ENCODE measurements around the gene SLC12A4.
A peak's percentile ranks its signal among the peaks of the same experiment; 100 is the strongest.

SLC12A4 gene

DNA sequence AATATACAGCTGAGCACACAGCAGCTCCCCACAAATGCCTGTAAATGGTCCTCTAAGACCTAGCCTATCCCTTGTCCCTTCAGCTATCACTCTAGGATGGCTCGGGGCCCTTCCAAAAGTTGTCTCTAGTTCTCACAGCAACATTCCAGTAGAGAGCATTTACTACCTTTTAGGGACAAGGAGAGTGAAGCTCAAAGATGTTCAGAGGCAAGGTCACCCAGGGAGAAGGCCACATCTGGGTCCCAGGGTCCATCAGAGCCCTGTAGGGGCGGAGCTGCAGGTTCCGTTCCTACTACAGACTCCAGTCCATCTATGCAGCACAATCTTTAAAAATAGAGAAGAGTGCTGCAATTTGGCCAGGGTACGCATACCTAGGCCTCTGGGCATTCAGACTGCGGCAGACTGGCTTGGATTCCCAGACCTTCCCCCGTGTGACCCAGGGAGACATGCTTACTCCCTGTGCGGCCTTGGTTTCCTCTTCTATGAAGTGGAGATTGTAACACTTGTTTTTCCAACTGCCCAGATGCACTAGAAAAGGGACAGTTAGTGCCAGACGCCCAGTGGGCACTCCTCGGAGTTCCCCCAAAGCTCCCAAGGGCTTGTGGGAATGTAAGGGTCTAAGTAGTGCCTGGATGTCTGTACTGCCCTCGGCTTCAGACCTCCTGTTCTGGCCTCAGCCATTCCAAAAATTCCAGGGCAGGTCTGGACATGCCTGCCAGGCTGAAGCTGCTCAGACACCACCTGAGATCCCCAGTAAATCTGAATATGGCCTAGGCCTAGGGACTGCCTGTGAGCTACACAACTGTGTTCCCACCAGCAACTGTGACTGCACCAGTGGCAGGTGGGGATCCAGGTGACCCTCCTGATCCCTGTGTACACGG, 2.5 kb downstream of the SLC12A4 start:
- no peak overlapping the region for H3K4me3 Mint-ChIP-seq
- ATAC-seq (replicated peaks; ENCODE audit: extremely low read depth, poor library complexity, severe bottlenecking) (no peak), DNase-seq (ENCODE audit: low spot score in 2 of 2) (no peak)
- H3K27ac Mint-ChIP-seq (ENCODE audit: low read depth) = no peak overlapping the region
- H3K4me1 Mint-ChIP-seq = peaks cover 39% of the 10 kb centered on the region
- H3K9me3 Mint-ChIP-seq = no peaks in the 10 kb centered on the region
- no peaks in the 10 kb centered on the region for H3K27me3 Mint-ChIP-seq
- H3K36me3 Mint-ChIP-seq (ENCODE audit: insufficient read depth) = peaks cover 9% of the 10 kb centered on the region

DNA sequence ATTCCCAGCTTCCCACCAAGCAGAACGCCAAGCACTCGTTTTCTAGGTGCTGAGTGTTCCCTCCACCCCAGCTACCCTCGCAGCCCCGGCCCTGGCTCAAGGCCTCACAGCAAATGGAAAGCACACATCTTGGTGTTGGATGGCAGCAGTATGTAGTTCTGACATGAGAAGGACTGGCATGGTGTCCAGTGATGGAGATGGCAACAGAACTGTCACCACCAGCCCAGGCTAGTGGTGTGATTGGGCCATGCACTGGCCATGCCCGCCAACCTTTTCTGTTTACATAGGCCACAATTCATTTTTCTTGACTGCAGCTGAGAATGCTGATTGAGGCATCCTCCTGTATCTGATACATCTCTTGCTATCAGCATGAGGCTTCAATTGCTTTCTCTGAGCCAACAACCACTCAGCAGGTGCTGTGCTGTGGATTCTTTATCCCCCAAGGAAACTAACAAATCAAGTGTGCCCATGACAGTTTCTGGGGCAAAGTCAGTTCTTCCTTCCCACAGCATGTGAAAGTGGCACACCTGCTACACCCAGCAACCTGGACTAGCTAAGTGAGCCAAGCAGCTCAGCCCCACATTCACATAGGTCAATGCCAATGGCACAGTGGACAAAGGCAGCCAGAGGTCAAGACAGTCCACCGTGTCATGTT, 3.8 kb downstream of the SLC12A4 start:
- H3K27me3 Mint-ChIP-seq = no peaks in the 10 kb centered on the region
- no peak for ATAC-seq (replicated peaks; ENCODE audit: extremely low read depth, poor library complexity, severe bottlenecking)
- H3K4me3 Mint-ChIP-seq = no peak overlapping the region

GRCh38 chr16:67963662-67964321, 4.6 kb downstream of the SLC12A4 start:
- H3K27ac Mint-ChIP-seq (ENCODE audit: low read depth) = no peak overlapping the region
- no peaks in the 10 kb centered on the region for H3K9me3 Mint-ChIP-seq
- H3K27me3 Mint-ChIP-seq = no peaks in the 10 kb centered on the region
- peaks cover 6% of the 10 kb centered on the region for H3K36me3 Mint-ChIP-seq (ENCODE audit: insufficient read depth)
- H3K4me3 Mint-ChIP-seq = no peak overlapping the region
- DNase-seq (ENCODE audit: low spot score in 2 of 2) (no peak), ATAC-seq (replicated peaks; ENCODE audit: extremely low read depth, poor library complexity, severe bottlenecking) (no peak)
- peaks cover 27% of the 10 kb centered on the region for H3K4me1 Mint-ChIP-seq

More for the DNA sequence above, 3.8 kb downstream of the SLC12A4 start:
- no peak for DNase-seq (ENCODE audit: low spot score in 2 of 2)
- Mint-ChIP-seq H3K9me3 (no peaks in the 10 kb centered on the region), H3K36me3 (ENCODE audit: insufficient read depth) (peaks cover 7% of the 10 kb centered on the region), H3K27ac (ENCODE audit: low read depth) (no peak overlapping the region), H3K4me1 (peaks cover 35% of the 10 kb centered on the region)

GRCh38 chr16:67963292-67963661, 5.2 kb downstream of the SLC12A4 start:
- H3K9me3 Mint-ChIP-seq = no peaks in the 10 kb centered on the region
- peaks cover 6% of the 10 kb centered on the region for H3K36me3 Mint-ChIP-seq (ENCODE audit: insufficient read depth)
- no peak overlapping the region for H3K4me3 Mint-ChIP-seq
- peaks cover 27% of the 10 kb centered on the region for H3K4me1 Mint-ChIP-seq
- no peak for ATAC-seq (replicated peaks; ENCODE audit: extremely low read depth, poor library complexity, severe bottlenecking)
- DNase-seq (ENCODE audit: low spot score in 2 of 2) = no peak
- no peak overlapping the region for H3K27ac Mint-ChIP-seq (ENCODE audit: low read depth)
- H3K27me3 Mint-ChIP-seq = no peaks in the 10 kb centered on the region

DNA sequence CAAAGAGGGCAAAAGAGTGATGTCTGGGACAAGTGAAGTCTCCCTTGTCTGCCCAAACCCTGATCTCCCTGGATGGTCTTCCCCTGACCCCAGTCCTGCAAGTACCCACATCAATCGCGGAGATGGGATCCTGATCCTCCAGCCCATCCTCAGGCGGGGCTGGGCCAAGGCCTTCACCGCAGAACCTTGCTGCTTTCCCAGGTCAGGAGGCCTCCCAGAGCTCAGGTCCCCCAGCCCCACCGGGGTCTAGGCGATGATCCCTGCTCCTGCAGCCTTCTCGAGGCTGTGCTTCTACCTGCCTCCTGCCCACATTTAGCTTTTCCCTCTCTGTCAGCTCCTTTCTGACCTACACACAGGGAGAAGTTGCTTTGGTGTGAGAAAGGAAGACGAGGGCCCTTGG, 6.3 kb downstream of the SLC12A4 start:
- ATAC-seq (replicated peaks; ENCODE audit: extremely low read depth, poor library complexity, severe bottlenecking) = no peak
- no peak overlapping the region for H3K27ac Mint-ChIP-seq (ENCODE audit: low read depth)

GRCh38 chr16:67961551-67961957, 6.9 kb downstream of the SLC12A4 start:
- Mint-ChIP-seq H3K4me3 (no peak overlapping the region), H3K9me3 (no peaks in the 10 kb centered on the region), H3K27me3 (no peaks in the 10 kb centered on the region), H3K27ac (ENCODE audit: low read depth) (no peak overlapping the region), H3K36me3 (ENCODE audit: insufficient read depth) (peaks cover 3% of the 10 kb centered on the region), H3K4me1 (peaks cover 12% of the 10 kb centered on the region)
- no peak for ATAC-seq (replicated peaks; ENCODE audit: extremely low read depth, poor library complexity, severe bottlenecking)
- no peak for DNase-seq (ENCODE audit: low spot score in 2 of 2)

More for the DNA sequence above, 6.3 kb downstream of the SLC12A4 start:
- DNase-seq (ENCODE audit: low spot score in 2 of 2) = no peak
- Mint-ChIP-seq H3K36me3 (ENCODE audit: insufficient read depth) (peaks cover 3% of the 10 kb centered on the region), H3K4me3 (no peak overlapping the region), H3K9me3 (no peaks in the 10 kb centered on the region), H3K27me3 (no peaks in the 10 kb centered on the region), H3K4me1 (peaks cover 18% of the 10 kb centered on the region)

DNA sequence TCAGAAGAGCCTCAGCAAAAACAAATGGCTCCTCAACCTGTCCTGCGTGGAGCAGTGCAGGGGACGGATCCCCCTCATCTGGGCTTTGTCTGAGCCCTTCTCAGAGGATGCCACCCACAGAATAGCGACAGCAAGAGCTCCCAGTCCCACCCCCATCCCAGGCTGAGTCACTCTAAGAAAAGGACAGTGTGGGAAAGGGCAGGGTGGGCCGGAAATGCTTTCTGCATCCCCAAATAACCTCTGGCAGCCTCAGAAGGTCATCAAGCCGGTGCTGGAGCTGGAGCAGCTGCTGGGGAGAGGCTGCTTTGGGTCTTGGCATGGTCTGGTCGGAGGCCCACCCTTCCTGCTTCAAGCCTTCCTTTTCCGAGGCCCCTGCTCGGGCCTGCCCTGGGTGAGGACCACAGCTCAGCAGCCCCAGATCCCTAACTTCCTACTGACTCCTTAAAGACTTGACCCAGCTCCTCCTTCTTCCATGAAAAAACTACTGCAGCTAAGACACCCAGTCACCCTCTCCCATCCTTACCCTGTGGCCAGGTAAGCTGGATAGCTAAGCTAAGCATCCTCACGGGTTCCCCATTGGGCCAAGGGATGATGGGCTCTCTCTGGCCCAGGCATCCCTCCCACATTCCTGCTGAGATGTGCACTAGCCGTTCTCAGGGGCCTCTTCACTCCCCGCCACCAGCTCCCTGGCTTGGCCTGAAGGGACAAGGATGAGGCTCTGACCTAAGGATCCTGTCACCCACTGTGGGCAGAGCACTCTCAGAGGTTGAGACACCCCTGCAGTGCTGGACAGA, 8.7 kb downstream of the SLC12A4 start:
- Mint-ChIP-seq H3K9me3 (no peaks in the 10 kb centered on the region), H3K36me3 (ENCODE audit: insufficient read depth) (peaks cover 4% of the 10 kb centered on the region), H3K4me1 (peaks cover 5% of the 10 kb centered on the region), H3K27ac (ENCODE audit: low read depth) (no peak overlapping the region), H3K27me3 (no peaks in the 10 kb centered on the region), H3K4me3 (no peak overlapping the region)
- ATAC-seq (replicated peaks; ENCODE audit: extremely low read depth, poor library complexity, severe bottlenecking) (no peak), DNase-seq (ENCODE audit: low spot score in 2 of 2) (no peak)

- Mint-ChIP-seq H3K9me3 (no peaks in the 10 kb centered on the region), H3K27me3 (no peaks in the 10 kb centered on the region), H3K36me3 (ENCODE audit: insufficient read depth) (peaks cover 3% of the 10 kb centered on the region), H3K4me1 (peaks cover under 1% of the 10 kb centered on the region), H3K27ac (ENCODE audit: low read depth) (peak overlapping the region; percentile 29), H3K4me3 (no peak overlapping the region)
- ATAC-seq (replicated peaks; ENCODE audit: extremely low read depth, poor library complexity, severe bottlenecking) = no peak
- no peak for DNase-seq (ENCODE audit: low spot score in 2 of 2)
Observed at GRCh38 chr16:67957622-67958021, 10.8 kb downstream of the SLC12A4 start.

- no peaks in the 10 kb centered on the region for H3K9me3 Mint-ChIP-seq
- ATAC-seq (replicated peaks; ENCODE audit: extremely low read depth, poor library complexity, severe bottlenecking) (no peak), DNase-seq (ENCODE audit: low spot score in 2 of 2) (no peak)
- peak overlapping the region; percentile 32 for H3K27ac Mint-ChIP-seq (ENCODE audit: low read depth)
- H3K4me3 Mint-ChIP-seq = no peak overlapping the region
- H3K27me3 Mint-ChIP-seq = no peaks in the 10 kb centered on the region
- peaks cover 3% of the 10 kb centered on the region for H3K36me3 Mint-ChIP-seq (ENCODE audit: insufficient read depth)
- H3K4me1 Mint-ChIP-seq = no peaks in the 10 kb centered on the region
Observed at GRCh38 chr16:67954421-67955196, 13.8 kb downstream of the SLC12A4 start.

DNA sequence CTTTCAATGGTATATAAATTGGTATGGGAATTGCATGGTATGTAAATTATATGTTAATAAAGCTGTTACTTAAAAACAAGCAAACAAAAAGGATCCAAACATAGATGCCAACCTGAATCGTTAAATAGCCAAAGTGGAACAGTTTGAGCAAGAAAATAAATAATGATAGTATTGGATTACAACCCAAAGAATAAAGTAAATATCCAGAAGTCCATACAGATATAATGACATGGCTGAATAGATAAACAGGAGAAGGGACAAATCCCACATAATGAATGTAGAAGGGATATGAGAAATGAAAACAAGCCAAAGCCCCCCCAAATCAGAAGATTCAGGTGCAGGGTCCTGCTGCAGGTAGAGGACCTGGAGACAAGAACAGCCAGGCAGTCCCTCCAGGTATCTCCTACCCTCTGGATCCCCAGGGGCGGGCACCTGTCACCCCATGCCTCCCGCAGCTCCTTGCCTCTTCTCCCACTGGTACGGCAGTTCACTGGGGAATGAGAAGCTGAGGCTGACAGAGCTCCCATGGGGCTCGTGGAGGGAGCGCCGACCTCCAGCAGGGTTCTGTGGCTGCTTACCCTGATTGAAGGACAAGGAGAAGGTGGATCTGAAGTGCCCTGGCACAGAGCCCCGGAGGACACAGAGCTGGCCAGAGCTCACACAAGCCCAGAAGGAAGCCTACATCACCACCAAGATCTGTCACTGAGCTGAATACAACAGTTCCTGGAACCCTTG, 14.6 kb downstream of the SLC12A4 start:
- ATAC-seq (replicated peaks; ENCODE audit: extremely low read depth, poor library complexity, severe bottlenecking) (no peak), DNase-seq (ENCODE audit: low spot score in 2 of 2) (no peak)
- H3K36me3 Mint-ChIP-seq (ENCODE audit: insufficient read depth) = peaks cover 6% of the 10 kb centered on the region
- H3K4me3 Mint-ChIP-seq = no peak overlapping the region
- no peaks in the 10 kb centered on the region for H3K27me3 Mint-ChIP-seq
- no peaks in the 10 kb centered on the region for H3K9me3 Mint-ChIP-seq
- no peak overlapping the region for H3K27ac Mint-ChIP-seq (ENCODE audit: low read depth)
- H3K4me1 Mint-ChIP-seq = no peaks in the 10 kb centered on the region

DNA sequence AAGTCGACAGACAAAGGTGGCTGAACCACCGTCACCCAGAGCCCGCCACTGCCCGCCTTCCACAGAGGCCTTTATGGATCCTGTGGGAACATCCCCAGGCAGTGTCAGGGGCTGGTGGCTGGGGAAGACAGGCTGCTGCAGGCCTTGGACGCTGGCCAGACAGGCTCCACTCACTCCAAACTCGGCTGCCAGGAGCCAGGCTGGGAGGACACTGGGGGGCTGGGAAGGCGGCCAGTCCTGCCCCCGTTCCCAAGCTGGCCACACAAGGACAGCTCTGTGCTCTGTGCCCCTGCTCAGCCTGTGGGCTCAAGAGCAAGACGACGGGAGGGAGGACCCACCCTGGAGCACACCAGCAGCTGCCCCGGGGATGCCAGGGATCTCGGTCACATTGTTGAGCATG, 17.0 kb downstream of the SLC12A4 start:
- ATAC-seq (replicated peaks; ENCODE audit: extremely low read depth, poor library complexity, severe bottlenecking) (no peak), DNase-seq (ENCODE audit: low spot score in 2 of 2) (no peak)
- no peaks in the 10 kb centered on the region for H3K9me3 Mint-ChIP-seq
- H3K27me3 Mint-ChIP-seq = no peaks in the 10 kb centered on the region
- H3K4me3 Mint-ChIP-seq = no peak overlapping the region
- no peaks in the 10 kb centered on the region for H3K4me1 Mint-ChIP-seq
- peaks cover 10% of the 10 kb centered on the region for H3K36me3 Mint-ChIP-seq (ENCODE audit: insufficient read depth)
- no peak overlapping the region for H3K27ac Mint-ChIP-seq (ENCODE audit: low read depth)
